Thoracic aorta (tissue), 2 donors: ENCODE data around the gene SH3GL3. TPM values are rescaled to one million over a fixed set of nuclear protein-coding genes. Genes with fewer than 3 reads are reported as not detected.

Source experiments
- ATAC-seq: fragments of 150-250 bp; one replicate; pipeline ENCODE4 v1.8.0; 2017; ENCODE audit warnings: low read depth; ENCODE audit not compliant: insufficient number of reproducible peaks, low FRiP score
- DNase-seq: peaks from one replicate; pipeline ENCODE4 v3.0.0-alpha.2; 2020; ENCODE audit warnings: low spot score
- H3K27ac ChIP-seq, 2 donors: fragments of 200-600 bp; sonication (generic); 1 replicate in 1 of 2; 2 replicates in 1 of 2; pipeline ENCODE4 v1.5.1; 2016; ENCODE audit warnings: mild to moderate bottlenecking in 2 of 2, moderate library complexity in 2 of 2
- H3K27me3 ChIP-seq: fragments of 200-600 bp; sonication (generic); replicated peaks from 2 replicates; pipeline ENCODE4 v1.6.0; 2016; ENCODE audit warnings: mild to moderate bottlenecking; ENCODE audit not compliant: insufficient read depth
- H3K36me3 ChIP-seq: fragments of 200-600 bp; sonication (generic); one replicate; pipeline ENCODE4 v1.5.1; 2016
- H3K4me1 ChIP-seq, 2 donors: fragments of 200-600 bp; sonication (generic); 1 replicate in 1 of 2; 2 replicates in 1 of 2; pipeline versions ENCODE4 v1.5.1 to v1.6.0; 2016; ENCODE audit warnings: low read depth in 2 of 2, mild to moderate bottlenecking in 1 of 2; ENCODE audit not compliant: control insufficient read depth in 1 of 2
- H3K4me3 ChIP-seq: fragments of 200-600 bp; sonication (generic); 2 replicates; pipeline ENCODE4 v1.5.1; 2016; ENCODE audit warnings: mild to moderate bottlenecking
- H3K9me3 ChIP-seq: fragments of 200-600 bp; sonication (generic); 2 replicates; pipeline ENCODE4 v1.5.1; 2016
- total RNA-seq, 2 donors: library from RNA; depleted of rRNA; stranded (reverse); fragments of >200 nt; gene quantifications; one replicate each; pipeline versions ENCODE4 v1.1.0 to v1.2.3, GENCODE V29; 2016
- TF ChIP-seq, protein P1 (sequence below): fragments of 200-600 bp; sonication (generic); IDR thresholded peaks from one replicate; pipeline ENCODE4 v1.5.1; 2019; ENCODE audit warnings: antibody characterized with exemption

The SH3GL3 gene
- total RNA-seq, 2 donors from 2014 or later = 4.9 TPM; not detected in 1

DNA sequence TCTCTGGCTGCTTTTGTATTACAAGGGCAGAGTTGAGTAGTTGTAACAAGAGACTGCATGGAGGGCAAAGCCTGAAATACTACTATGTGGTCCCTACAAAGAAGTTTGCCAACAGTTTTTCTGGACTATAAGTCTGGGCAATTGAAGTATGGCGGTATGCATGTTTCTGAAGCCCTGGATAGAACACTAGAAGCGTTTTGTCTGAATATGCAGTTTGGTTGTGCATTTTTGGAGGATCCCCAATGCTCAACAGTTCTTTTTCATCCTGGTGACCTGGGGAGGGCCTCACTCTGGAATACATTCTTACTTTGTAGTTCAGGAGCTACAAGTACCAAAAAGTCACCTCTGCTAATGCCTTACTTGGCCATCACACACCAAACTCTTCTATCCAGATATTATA, 29.6 kb downstream of the SH3GL3 start:
- DNase-seq (no peak), ATAC-seq (no peak)
- Histone ChIP-seq H3K27me3 (no peaks in the 10 kb centered on the region), H3K9me3 (no peaks in the 10 kb centered on the region), H3K4me3 (no peak overlapping the region), H3K36me3 (no peaks in the 10 kb centered on the region), H3K4me1 (peaks cover 8 to 27% of the 10 kb centered on the region in 2 donors), H3K27ac (peak overlapping the region in 1 of 2 donors; percentile 44)
- TF ChIP-seq, protein P1, sequence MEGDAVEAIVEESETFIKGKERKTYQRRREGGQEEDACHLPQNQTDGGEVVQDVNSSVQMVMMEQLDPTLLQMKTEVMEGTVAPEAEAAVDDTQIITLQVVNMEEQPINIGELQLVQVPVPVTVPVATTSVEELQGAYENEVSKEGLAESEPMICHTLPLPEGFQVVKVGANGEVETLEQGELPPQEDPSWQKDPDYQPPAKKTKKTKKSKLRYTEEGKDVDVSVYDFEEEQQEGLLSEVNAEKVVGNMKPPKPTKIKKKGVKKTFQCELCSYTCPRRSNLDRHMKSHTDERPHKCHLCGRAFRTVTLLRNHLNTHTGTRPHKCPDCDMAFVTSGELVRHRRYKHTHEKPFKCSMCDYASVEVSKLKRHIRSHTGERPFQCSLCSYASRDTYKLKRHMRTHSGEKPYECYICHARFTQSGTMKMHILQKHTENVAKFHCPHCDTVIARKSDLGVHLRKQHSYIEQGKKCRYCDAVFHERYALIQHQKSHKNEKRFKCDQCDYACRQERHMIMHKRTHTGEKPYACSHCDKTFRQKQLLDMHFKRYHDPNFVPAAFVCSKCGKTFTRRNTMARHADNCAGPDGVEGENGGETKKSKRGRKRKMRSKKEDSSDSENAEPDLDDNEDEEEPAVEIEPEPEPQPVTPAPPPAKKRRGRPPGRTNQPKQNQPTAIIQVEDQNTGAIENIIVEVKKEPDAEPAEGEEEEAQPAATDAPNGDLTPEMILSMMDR = no peak

DNA sequence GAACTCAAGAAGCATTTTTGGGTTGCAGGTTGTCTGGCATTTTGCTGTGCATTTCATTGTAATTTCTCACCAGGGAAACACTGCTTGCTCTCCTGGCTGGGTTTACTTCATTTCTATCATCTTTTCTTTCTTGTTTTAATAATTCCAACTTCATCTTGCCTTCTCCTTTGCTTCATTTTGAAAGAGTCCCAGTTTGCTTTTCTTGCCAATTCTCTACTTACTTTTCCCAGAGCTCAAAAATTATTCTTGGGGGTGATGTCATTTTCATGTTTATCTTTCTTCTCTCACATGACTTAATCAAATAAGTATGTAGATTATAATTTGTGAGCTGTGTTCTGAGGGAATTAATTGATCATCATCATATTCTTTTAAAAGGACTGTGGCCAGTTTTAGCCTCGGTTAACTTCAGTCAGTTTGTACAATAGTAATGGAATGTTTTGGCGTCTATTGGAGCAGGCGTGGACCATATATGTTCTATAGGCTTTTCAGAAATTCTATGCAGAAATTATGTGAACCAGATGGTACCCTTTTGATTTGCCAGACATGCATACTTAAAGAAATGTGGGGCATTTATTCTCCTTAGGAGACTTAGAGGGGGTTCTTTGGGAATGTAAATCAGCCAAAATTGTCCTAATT, 30.1 kb downstream of the SH3GL3 start:
- Histone ChIP-seq H3K27ac (peak overlapping the region in 1 of 2 donors; percentile 2), H3K36me3 (no peaks in the 10 kb centered on the region)
- TF ChIP-seq, protein P1 = no peak

DNA sequence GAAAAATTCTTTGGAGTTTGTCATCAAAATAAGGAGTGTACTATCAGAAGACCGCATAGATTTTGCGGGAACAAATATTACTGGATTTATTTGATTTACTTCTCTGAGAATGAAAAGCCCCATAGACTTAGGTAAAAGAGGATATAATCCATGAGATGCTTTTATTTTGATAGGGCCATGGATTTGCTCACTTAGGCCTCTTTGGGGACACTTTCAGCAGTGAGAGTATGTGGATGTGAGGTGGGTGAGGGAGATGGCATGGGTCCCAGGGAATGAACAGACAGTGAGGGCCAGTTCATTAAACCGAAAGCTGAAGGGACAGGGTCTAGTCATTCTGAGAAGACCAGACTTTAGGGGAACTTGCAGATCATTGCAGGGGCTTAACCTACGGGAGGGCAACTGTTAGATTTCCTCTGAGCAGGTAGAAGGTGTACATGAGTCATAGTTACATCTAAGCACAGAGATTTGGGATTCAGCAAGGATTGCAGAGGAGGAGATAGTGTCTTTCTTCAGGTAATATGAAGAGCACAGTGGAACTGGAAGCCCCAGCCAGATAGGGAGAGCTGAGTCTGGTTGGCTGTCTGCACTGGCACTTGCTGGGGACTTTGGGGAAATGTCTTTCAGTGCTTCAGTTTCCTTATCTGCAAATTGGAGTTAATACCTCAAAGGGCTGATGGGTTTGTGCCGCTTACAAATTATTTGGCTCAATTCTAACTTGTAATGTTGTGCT, 30.8 kb downstream of the SH3GL3 start:
- no peak overlapping the region for H3K4me3 ChIP-seq
- H3K27me3 ChIP-seq = no peaks in the 10 kb centered on the region
- TF ChIP-seq, protein P1 = no peak
- peak overlapping the region in 1 of 2 donors; percentile 2 for H3K27ac ChIP-seq
- no peaks in the 10 kb centered on the region for H3K36me3 ChIP-seq
- ATAC-seq (no peak), DNase-seq (no peak)
- H3K4me1 ChIP-seq = peaks cover 8 to 27% of the 10 kb centered on the region in 2 donors
- H3K9me3 ChIP-seq = no peaks in the 10 kb centered on the region

More for the DNA sequence above, 30.1 kb downstream of the SH3GL3 start:
- no peaks in the 10 kb centered on the region for H3K27me3 ChIP-seq
- ATAC-seq (no peak), DNase-seq (no peak)
- no peaks in the 10 kb centered on the region for H3K9me3 ChIP-seq
- H3K4me3 ChIP-seq = no peak overlapping the region
- peaks cover 8 to 27% of the 10 kb centered on the region in 2 donors for H3K4me1 ChIP-seq

DNA sequence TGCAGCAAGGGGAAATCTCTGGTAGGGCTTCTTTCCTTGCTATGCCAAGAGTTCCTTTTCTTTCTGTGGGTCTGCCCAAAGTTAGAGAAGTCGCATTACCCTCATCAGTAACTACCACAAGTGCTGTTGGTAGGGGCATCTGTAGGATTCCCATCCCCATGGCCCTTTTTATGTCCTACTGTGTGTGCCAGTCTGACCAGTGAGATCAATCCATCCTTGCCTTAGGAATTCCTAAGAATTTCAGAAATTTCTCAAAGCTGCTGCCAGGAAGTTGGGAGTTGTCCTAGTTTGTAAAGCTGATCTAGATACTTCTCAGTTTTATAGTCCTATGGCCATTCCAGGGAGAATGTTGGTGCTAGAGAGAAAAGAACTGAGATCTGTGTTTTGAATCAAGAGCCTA, 36.5 kb downstream of the SH3GL3 start:
- no peaks in the 10 kb centered on the region for H3K36me3 ChIP-seq
- no peak for DNase-seq
- ATAC-seq = no peak
- H3K4me3 ChIP-seq = no peak overlapping the region
- no peaks in the 10 kb centered on the region for H3K27me3 ChIP-seq
- TF ChIP-seq, protein P1 = no peak
- H3K27ac ChIP-seq = no peak overlapping the region
- H3K9me3 ChIP-seq = peaks cover 4% of the 10 kb centered on the region
- H3K4me1 ChIP-seq = no peaks in the 10 kb centered on the region

DNA sequence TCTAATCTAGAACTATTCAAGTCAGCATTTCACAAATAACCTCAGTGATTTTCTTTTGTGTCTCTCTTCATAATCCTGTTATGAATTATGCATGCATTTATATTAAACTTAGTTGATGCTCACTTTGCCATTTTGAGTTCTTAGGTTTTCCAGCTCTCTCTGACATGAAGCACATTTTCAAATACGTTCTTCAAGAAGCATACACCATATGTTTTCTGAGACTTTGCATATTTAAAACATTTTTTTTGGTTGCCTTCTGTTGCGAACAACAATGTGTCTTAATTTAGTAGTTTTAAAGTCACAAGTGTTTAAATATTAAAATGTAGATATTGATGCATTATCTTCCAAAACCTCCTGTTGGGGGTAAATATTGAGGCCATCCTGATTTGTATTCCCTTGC, 37.5 kb downstream of the SH3GL3 start:
- H3K27me3 ChIP-seq = no peaks in the 10 kb centered on the region
- TF ChIP-seq, protein P1 = no peak
- H3K4me3 ChIP-seq = no peak overlapping the region
- H3K9me3 ChIP-seq = peaks cover 4% of the 10 kb centered on the region
- ATAC-seq = no peak
- no peak overlapping the region for H3K27ac ChIP-seq
- H3K36me3 ChIP-seq = no peaks in the 10 kb centered on the region
- DNase-seq = no peak
- H3K4me1 ChIP-seq = no peaks in the 10 kb centered on the region
